ENCODE results near the gene CAVIN2.

GRCh38 chr2:191856111-191856876 is 9.4 kb upstream of the CAVIN2 start:
- TF ChIP-seq POLR2A (IDR thresholded peaks at IDR 0.05) (no peak), CTCF (IDR thresholded peaks at IDR 0.05) (no peak)
